Measurements from ENCODE around the gene TMBIM6.

TMBIM6 gene

GRCh38 chr12:49794811-49795653, 53.7 kb downstream of the TMBIM6 start:
- no peak for DNase-seq (ENCODE audit: insufficient read length)
- FAIRE-seq: no peak
- TF ChIP-seq POLR2AphosphoS5 (IDR thresholded peaks at IDR 0.05; ENCODE audit: low read depth, low read length) (no peak), POLR2A (IDR thresholded peaks at IDR 0.05; ENCODE audit: low read depth, low read length) (no peak; the same call in 1 of the 2 replicates), TAF1 (IDR thresholded peaks at IDR 0.05; ENCODE audit: borderline replicate concordance, low read depth, low read length) (no peak)

GRCh38 chr12:49795654-49796105, 54.3 kb downstream of the TMBIM6 start:
- no peak for DNase-seq (ENCODE audit: insufficient read length)
- no peak for FAIRE-seq
- no peak for TF ChIP-seq TAF1 (IDR thresholded peaks at IDR 0.05; ENCODE audit: borderline replicate concordance, low read depth, low read length)
- TF ChIP-seq POLR2A (IDR thresholded peaks at IDR 0.05; ENCODE audit: low read depth, low read length): no peak
- no peak for TF ChIP-seq POLR2AphosphoS5 (IDR thresholded peaks at IDR 0.05; ENCODE audit: low read depth, low read length)

GRCh38 chr12:49796155-49796554, 54.8 kb downstream of the TMBIM6 start:
- DNase-seq (ENCODE audit: insufficient read length) (no peak), FAIRE-seq (no peak)
- TF ChIP-seq POLR2AphosphoS5 (IDR thresholded peaks at IDR 0.05; ENCODE audit: low read depth, low read length) (no peak), POLR2A (IDR thresholded peaks at IDR 0.05; ENCODE audit: low read depth, low read length) (no peak), TAF1 (IDR thresholded peaks at IDR 0.05; ENCODE audit: borderline replicate concordance, low read depth, low read length) (no peak)

- TF ChIP-seq TAF1 (IDR thresholded peaks at IDR 0.05; ENCODE audit: borderline replicate concordance, low read depth, low read length) (no peak), POLR2AphosphoS5 (IDR thresholded peaks at IDR 0.05; ENCODE audit: low read depth, low read length) (no peak), POLR2A (IDR thresholded peaks at IDR 0.05; ENCODE audit: low read depth, low read length) (no peak)
- DNase-seq (ENCODE audit: insufficient read length) (no peak), FAIRE-seq (no peak)
These were observed 55.5 kb downstream of the TMBIM6 start for GRCh38 chr12:49796606-49797448.

- TF ChIP-seq TAF1 (IDR thresholded peaks at IDR 0.05; ENCODE audit: borderline replicate concordance, low read depth, low read length): no peak
- no peak for TF ChIP-seq POLR2AphosphoS5 (IDR thresholded peaks at IDR 0.05; ENCODE audit: low read depth, low read length)
- DNase-seq (ENCODE audit: insufficient read length) (no peak), FAIRE-seq (no peak)
These were observed 56.1 kb downstream of the TMBIM6 start for GRCh38 chr12:49797449-49797776.

- TF ChIP-seq POLR2AphosphoS5 (IDR thresholded peaks at IDR 0.05; ENCODE audit: low read depth, low read length) (no peak), TAF1 (IDR thresholded peaks at IDR 0.05; ENCODE audit: borderline replicate concordance, low read depth, low read length) (no peak), POLR2A (IDR thresholded peaks at IDR 0.05; ENCODE audit: low read depth, low read length) (no peak)
- no peak for FAIRE-seq
- DNase-seq (ENCODE audit: insufficient read length): no peak
These were observed 56.9 kb downstream of the TMBIM6 start for GRCh38 chr12:49798248-49798647.

- DNase-seq (ENCODE audit: insufficient read length) (no peak), FAIRE-seq (no peak)
- TF ChIP-seq POLR2A (IDR thresholded peaks at IDR 0.05; ENCODE audit: low read depth, low read length) (no peak), TAF1 (IDR thresholded peaks at IDR 0.05; ENCODE audit: borderline replicate concordance, low read depth, low read length) (no peak), POLR2AphosphoS5 (IDR thresholded peaks at IDR 0.05; ENCODE audit: low read depth, low read length) (no peak)
These were observed 57.6 kb downstream of the TMBIM6 start for GRCh38 chr12:49798934-49799333.

- TF ChIP-seq TAF1 (IDR thresholded peaks at IDR 0.05; ENCODE audit: borderline replicate concordance, low read depth, low read length) (no peak), POLR2A (IDR thresholded peaks at IDR 0.05; ENCODE audit: low read depth, low read length) (no peak), POLR2AphosphoS5 (IDR thresholded peaks at IDR 0.05; ENCODE audit: low read depth, low read length) (no peak)
These were observed 59.2 kb downstream of the TMBIM6 start for GRCh38 chr12:49800421-49801140.

GRCh38 chr12:49801141-49802063, 60.0 kb downstream of the TMBIM6 start:
- DNase-seq (ENCODE audit: insufficient read length): no peak
- TF ChIP-seq TAF1 (IDR thresholded peaks at IDR 0.05; ENCODE audit: borderline replicate concordance, low read depth, low read length): no peak
- no peak for TF ChIP-seq POLR2AphosphoS5 (IDR thresholded peaks at IDR 0.05; ENCODE audit: low read depth, low read length)
- no peak for TF ChIP-seq POLR2A (IDR thresholded peaks at IDR 0.05; ENCODE audit: low read depth, low read length)
- no peak for FAIRE-seq

More at GRCh38 chr12:49800421-49801140, 59.2 kb downstream of the TMBIM6 start:
- DNase-seq (ENCODE audit: insufficient read length) (no peak), FAIRE-seq (no peak)

- FAIRE-seq (no peak), DNase-seq (ENCODE audit: insufficient read length) (no peak)
- TF ChIP-seq POLR2A (IDR thresholded peaks at IDR 0.05; ENCODE audit: low read depth, low read length) (no peak), TAF1 (IDR thresholded peaks at IDR 0.05; ENCODE audit: borderline replicate concordance, low read depth, low read length) (no peak), POLR2AphosphoS5 (IDR thresholded peaks at IDR 0.05; ENCODE audit: low read depth, low read length) (no peak)
These were observed 62.5 kb downstream of the TMBIM6 start for GRCh38 chr12:49803693-49804450.

Data from GM12892 (cell line).